MG63 (cell line): ENCODE data around the gene KIF23. TPM values are rescaled to one million over a fixed set of nuclear protein-coding genes. Genes with fewer than 3 reads are reported as not detected.

Source experiments
- DNase-seq: peaks from one replicate; pipeline ENCODE4 v3.0.0-alpha.2; 2020
- H3K27me3 ChIP-seq: fragments of 250-450 bp; sonication (Bioruptor Pico); 2 replicates; pipeline ENCODE4 v1.5.1; 2020; ENCODE audit warnings: mild to moderate bottlenecking, moderate library complexity
- H3K36me3 ChIP-seq: fragments of 250-450 bp; sonication (Bioruptor Pico); 2 replicates; pipeline ENCODE4 v1.5.1; 2020; ENCODE audit warnings: mild to moderate bottlenecking, moderate library complexity
- H3K4me3 ChIP-seq: fragments of 250-450 bp; sonication (Bioruptor Pico); 2 replicates; pipeline ENCODE4 v1.5.1; 2020; ENCODE audit warnings: mild to moderate bottlenecking, moderate library complexity
- H3K9me3 ChIP-seq: fragments of 250-450 bp; sonication (Bioruptor Pico); 2 replicates; pipeline ENCODE4 v1.5.1; 2020; ENCODE audit warnings: mild to moderate bottlenecking, moderate library complexity
- total RNA-seq: library from RNA; depleted of rRNA; stranded (reverse); fragments of >200 nt; shearing (Covaris generic); gene quantifications from 2 replicates; pipeline ENCODE4 v1.2.3, GENCODE V29; 2014; ENCODE audit warnings: low replicate concordance

KIF23 gene
- total RNA-seq, 1 experiment from 2014 or later: 33.8 TPM

DNA sequence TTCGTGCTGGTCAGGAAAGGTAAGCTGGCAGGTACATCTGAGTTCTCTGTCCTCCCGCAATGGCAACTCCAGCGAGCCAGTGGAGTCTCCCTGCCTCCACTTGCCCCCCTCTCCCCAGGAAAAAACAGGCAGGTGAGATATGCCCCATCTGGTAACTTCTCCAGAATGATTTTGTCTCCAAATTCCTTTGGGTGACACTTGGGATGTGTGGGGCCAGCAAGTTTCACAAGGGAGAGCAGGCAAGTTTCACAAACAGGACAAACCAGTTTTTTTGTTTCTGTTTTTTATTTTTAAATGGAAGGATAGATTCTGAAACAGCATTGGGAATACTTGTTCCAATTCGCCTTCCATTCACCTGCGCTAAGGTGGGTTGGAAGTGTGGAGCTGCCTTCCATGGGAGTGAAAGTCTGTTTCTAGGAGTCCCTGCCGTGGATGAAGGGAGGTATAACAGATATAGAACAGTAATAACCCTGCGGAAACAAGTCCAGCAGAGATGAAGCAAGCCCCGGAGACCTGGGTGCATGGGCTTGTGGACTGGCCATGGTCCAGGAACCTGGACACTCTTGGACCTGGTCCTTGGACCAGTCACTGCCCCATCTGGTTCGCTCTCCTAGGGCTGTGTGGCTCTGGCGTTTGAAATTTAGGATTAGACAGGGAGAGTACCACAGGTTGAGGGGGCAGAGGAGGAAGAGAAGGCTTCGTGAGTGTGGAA is 22.9 kb upstream of the KIF23 start:
- no peak overlapping the region for H3K4me3 ChIP-seq
- no peaks in the 10 kb centered on the region for H3K27me3 ChIP-seq
- H3K36me3 ChIP-seq: peaks cover 8% of the 10 kb centered on the region
- H3K9me3 ChIP-seq: no peaks in the 10 kb centered on the region
- DNase-seq: no peak

DNA sequence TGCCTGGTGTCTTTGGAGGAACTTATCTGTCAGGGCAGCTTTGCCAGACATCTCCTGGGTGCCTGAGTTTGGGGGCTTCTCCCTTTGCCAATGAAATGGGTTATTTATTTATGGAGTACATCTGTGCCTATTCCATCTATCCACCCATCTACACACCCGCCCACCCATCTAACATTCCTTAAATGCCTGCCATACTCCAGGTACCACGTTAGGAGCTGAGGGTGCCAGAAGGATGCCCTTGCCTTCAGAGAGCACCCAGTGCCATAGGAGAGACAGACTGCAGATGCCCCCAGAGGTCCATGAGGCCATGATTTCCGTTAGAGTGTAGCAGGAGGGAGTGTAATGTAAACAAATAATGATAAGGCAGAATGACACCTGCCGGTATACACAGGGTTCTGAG is 21.8 kb upstream of the KIF23 start:
- H3K27me3 ChIP-seq: no peaks in the 10 kb centered on the region
- H3K9me3 ChIP-seq: no peaks in the 10 kb centered on the region
- H3K4me3 ChIP-seq: no peak overlapping the region
- no peak for DNase-seq
- H3K36me3 ChIP-seq: peaks cover 8% of the 10 kb centered on the region

DNA sequence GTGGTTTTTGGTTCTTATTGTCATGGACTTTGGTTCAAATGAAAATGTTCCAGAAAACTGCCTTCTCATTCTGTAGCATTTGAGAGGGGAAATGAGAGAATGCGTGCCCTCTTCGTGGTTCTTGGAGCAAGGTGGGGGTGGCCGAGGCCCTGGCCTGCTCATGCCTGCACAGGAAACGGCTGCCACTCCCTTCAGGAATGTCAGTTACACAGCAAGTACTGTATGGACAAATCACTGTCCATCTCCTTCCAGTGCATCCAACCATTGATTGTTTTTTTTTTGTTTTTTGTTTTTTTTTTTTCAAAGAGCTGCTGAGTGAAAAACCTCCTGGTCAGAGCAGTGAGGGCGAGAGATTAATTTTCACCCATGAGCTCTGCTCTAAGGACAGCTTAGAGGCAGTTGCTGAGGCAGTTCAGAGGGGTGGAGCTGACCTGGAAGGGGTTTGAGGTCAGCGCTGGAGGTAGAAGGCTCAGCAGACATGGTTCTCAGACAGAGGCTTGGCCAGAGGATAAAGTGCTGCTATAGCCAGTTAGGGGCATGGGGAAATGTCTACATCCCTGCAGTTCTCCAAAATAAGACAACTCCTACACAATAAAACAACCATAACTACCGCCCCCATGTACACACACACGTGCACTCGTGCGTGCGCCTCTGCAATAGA is 20.2 kb upstream of the KIF23 start:
- DNase-seq: peak; percentile 22
- no peak overlapping the region for H3K4me3 ChIP-seq
- H3K27me3 ChIP-seq: no peaks in the 10 kb centered on the region
- H3K36me3 ChIP-seq: peaks cover 12% of the 10 kb centered on the region
- H3K9me3 ChIP-seq: no peaks in the 10 kb centered on the region

GRCh38 chr15:69394556-69395282 is 19.4 kb upstream of the KIF23 start:
- peak; percentile 75 for DNase-seq
- Histone ChIP-seq H3K4me3 (no peak overlapping the region), H3K9me3 (no peaks in the 10 kb centered on the region), H3K36me3 (peaks cover 12% of the 10 kb centered on the region), H3K27me3 (no peaks in the 10 kb centered on the region)

DNA sequence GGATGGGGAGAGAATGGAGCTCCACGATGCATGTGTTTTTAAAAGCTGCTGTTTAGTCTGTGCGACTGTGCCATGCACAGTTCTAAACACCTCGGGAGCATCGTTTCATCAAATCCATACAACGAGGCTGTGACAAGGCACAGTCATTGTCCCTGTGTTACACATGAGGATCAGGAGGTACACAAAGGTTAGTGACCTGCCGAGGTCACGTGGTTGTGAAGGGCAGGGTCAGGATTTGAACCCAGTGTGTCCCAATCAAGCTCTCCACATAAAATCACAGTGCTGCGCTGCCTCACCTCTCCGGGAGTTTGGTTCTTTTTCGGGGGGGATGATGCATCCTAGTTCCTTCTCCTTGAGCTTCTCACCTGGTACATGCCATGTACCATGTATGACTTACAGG is 18.7 kb upstream of the KIF23 start:
- no peak for DNase-seq
- no peaks in the 10 kb centered on the region for H3K27me3 ChIP-seq
- no peak overlapping the region for H3K4me3 ChIP-seq
- no peaks in the 10 kb centered on the region for H3K9me3 ChIP-seq
- H3K36me3 ChIP-seq: peaks cover 14% of the 10 kb centered on the region

DNA sequence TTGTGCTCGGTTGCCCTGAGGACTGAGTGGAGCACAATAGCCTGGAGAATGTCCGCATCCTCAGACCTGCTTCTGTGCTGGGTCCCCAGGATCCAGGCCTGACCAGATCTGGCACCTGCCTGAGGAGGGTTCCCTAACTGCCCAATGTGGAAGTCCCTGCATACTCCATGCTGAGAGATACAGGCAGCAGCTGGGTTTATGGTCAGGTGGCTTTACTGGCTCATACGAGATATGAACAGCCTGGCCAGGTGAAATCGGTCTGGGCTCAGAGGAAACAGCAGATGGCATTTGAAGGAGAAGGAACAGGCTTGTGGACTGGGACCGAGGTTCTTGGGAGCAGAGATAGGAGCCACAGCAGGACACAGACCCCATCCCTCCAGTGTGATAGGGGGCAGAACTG is 18.2 kb upstream of the KIF23 start:
- Histone ChIP-seq H3K36me3 (peaks cover 14% of the 10 kb centered on the region), H3K9me3 (no peaks in the 10 kb centered on the region), H3K4me3 (no peak overlapping the region), H3K27me3 (no peaks in the 10 kb centered on the region)
- no peak for DNase-seq

DNA sequence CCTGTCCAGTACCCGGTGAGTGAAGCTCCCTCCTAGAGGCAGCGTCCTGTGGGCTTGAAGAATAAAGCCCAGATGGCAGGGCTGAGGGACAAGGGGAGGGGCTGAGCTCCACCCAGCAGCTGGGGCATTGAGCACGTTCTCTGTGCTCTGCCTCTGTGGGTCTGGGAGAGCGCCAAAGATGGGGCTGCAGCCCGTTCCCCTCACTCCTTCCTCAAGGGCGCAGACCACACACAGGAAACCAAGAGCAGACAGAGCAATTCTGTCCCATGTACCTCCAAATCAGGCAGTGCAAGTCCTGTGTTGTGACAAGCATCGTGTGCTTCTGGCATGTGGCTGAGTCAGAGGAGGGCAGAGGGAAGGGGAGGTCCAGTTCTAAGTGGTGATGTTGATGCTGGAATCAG is 15.7 kb upstream of the KIF23 start:
- Histone ChIP-seq H3K36me3 (peaks cover 16% of the 10 kb centered on the region), H3K9me3 (no peaks in the 10 kb centered on the region), H3K4me3 (no peak overlapping the region), H3K27me3 (no peaks in the 10 kb centered on the region)
- no peak for DNase-seq

DNA sequence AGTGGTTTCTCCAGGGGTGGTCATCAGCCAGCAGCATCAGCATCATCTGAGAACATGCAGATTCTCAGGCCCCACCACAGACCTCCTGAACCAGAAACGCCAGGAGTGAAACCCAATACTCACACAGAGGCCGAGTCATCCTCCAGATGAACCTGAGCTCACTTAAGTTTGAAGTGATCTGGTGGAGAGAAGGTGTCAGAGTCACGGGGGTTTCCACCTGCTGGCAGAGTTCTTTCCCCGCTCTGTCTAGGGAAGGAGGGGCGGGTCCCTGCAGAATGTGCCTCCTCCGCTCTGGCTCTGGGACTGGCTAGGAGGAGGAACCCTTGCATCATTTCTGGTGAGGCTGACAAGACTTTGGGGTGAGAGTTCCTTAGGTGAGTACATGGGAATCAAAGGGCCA is 13.3 kb upstream of the KIF23 start:
- H3K36me3 ChIP-seq: peaks cover 23% of the 10 kb centered on the region
- no peaks in the 10 kb centered on the region for H3K27me3 ChIP-seq
- no peak overlapping the region for H3K4me3 ChIP-seq
- DNase-seq: no peak
- H3K9me3 ChIP-seq: no peaks in the 10 kb centered on the region

DNA sequence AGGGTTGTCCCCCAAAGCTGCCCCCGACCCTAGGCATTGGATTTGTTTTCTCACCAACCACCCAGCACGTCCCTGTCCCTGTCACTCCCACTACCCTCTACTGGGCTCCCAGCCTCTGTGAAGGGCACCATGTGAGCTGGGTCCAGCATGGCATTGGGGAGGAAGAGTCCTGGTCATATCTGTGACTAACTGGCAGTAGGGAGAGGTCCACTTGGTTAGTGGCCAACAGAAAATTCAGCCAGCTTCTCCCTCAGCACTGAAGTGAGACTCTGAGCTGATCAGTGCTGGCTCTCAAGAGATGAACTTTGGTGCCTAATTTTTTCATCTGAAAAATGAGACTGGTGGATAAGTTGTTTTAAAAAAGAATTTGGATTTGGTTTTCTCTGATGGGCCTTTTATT is 11.3 kb upstream of the KIF23 start:
- peak; percentile 27 for DNase-seq
- no peak overlapping the region for H3K4me3 ChIP-seq
- H3K36me3 ChIP-seq: peaks cover 20% of the 10 kb centered on the region
- no peaks in the 10 kb centered on the region for H3K27me3 ChIP-seq
- H3K9me3 ChIP-seq: no peaks in the 10 kb centered on the region

- Histone ChIP-seq H3K36me3 (peaks cover 20% of the 10 kb centered on the region), H3K4me3 (no peak overlapping the region), H3K27me3 (no peaks in the 10 kb centered on the region), H3K9me3 (no peaks in the 10 kb centered on the region)
- peak; percentile 15 for DNase-seq
Observed at GRCh38 chr15:69403594-69403993, 10.6 kb upstream of the KIF23 start.

DNA sequence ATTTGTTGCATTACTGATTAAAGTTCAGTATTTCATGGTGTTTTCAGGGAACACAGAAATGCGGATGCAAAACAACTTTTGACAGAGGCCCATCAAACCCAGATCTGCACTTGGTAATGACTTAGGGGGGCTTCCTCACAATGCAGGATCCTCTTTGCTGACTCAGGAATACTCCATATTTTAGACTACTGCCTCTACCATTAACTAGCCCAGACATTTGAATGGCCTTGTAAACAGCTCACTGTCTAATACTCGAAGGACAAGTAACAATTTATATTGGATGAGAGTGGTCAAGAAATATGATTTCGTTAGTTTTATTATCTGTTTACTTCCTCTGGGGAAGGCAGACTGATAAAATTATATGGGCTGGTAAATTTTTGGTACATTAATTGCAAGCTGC is 9.0 kb upstream of the KIF23 start:
- Histone ChIP-seq H3K27me3 (no peaks in the 10 kb centered on the region), H3K9me3 (no peaks in the 10 kb centered on the region), H3K4me3 (no peak overlapping the region), H3K36me3 (peaks cover 20% of the 10 kb centered on the region)
- DNase-seq: no peak

- H3K36me3 ChIP-seq: peaks cover 15% of the 10 kb centered on the region
- DNase-seq: no peak
- H3K4me3 ChIP-seq: no peak overlapping the region
- no peaks in the 10 kb centered on the region for H3K9me3 ChIP-seq
- H3K27me3 ChIP-seq: no peaks in the 10 kb centered on the region
Observed at GRCh38 chr15:69407719-69408400, 6.3 kb upstream of the KIF23 start.

- Histone ChIP-seq H3K9me3 (no peaks in the 10 kb centered on the region), H3K27me3 (no peaks in the 10 kb centered on the region), H3K4me3 (no peak overlapping the region), H3K36me3 (peaks cover 14% of the 10 kb centered on the region)
- DNase-seq: no peak
Observed at GRCh38 chr15:69408841-69409240, 5.3 kb upstream of the KIF23 start.

- DNase-seq: peak; percentile 23
- H3K36me3 ChIP-seq: peaks cover 6% of the 10 kb centered on the region
- no peak overlapping the region for H3K4me3 ChIP-seq
- H3K27me3 ChIP-seq: no peaks in the 10 kb centered on the region
- H3K9me3 ChIP-seq: no peaks in the 10 kb centered on the region
Observed at GRCh38 chr15:69410248-69410874, 3.8 kb upstream of the KIF23 start.

DNA sequence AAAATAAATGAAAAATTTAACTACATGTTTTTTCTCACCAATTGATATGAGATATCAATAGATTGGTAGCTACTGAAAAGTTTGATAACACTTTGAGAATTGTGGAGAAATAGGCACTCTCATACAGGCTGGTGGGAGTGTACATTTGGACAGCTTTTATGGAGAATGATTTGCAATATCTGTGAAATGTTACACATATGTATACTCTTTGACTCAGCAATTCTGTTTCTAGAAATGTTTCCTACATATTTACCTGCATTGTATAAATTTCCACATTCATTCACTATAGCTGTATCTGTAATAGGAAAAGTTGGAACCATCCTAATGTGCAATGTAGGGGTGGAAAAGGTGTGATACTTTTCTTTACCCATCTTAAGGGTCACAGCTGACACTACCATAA is 1.9 kb upstream of the KIF23 start:
- H3K27me3 ChIP-seq: no peaks in the 10 kb centered on the region
- H3K4me3 ChIP-seq: no peak overlapping the region
- H3K9me3 ChIP-seq: no peaks in the 10 kb centered on the region
- no peak for DNase-seq
- peaks cover 24% of the 10 kb centered on the region for H3K36me3 ChIP-seq

- Histone ChIP-seq H3K27me3 (no peaks in the 10 kb centered on the region), H3K9me3 (no peaks in the 10 kb centered on the region), H3K36me3 (peaks cover 29% of the 10 kb centered on the region), H3K4me3 (no peak overlapping the region)
- DNase-seq: no peak
Observed at GRCh38 chr15:69412701-69413100, 1.4 kb upstream of the KIF23 start.

- peak; percentile 88 for DNase-seq
- Histone ChIP-seq H3K36me3 (peaks cover 49% of the 10 kb centered on the region), H3K27me3 (no peaks in the 10 kb centered on the region)
Observed at GRCh38 chr15:69414701-69415167, 585 bp downstream of the KIF23 start.

More at GRCh38 chr15:69414701-69415167, 585 bp downstream of the KIF23 start:
- Histone ChIP-seq H3K9me3 (no peaks in the 10 kb centered on the region), H3K4me3 (peak overlapping the region; percentile 86)
